ENCODE measurements around the gene CROCC2. TPM values are rescaled to one million over a fixed set of nuclear protein-coding genes. Genes with fewer than 3 reads are reported as not detected.

CROCC2 gene
- total RNA-seq, result under 1 TPM in 1 of 4 donors, not detected in 3; 0.07 TPM

DNA sequence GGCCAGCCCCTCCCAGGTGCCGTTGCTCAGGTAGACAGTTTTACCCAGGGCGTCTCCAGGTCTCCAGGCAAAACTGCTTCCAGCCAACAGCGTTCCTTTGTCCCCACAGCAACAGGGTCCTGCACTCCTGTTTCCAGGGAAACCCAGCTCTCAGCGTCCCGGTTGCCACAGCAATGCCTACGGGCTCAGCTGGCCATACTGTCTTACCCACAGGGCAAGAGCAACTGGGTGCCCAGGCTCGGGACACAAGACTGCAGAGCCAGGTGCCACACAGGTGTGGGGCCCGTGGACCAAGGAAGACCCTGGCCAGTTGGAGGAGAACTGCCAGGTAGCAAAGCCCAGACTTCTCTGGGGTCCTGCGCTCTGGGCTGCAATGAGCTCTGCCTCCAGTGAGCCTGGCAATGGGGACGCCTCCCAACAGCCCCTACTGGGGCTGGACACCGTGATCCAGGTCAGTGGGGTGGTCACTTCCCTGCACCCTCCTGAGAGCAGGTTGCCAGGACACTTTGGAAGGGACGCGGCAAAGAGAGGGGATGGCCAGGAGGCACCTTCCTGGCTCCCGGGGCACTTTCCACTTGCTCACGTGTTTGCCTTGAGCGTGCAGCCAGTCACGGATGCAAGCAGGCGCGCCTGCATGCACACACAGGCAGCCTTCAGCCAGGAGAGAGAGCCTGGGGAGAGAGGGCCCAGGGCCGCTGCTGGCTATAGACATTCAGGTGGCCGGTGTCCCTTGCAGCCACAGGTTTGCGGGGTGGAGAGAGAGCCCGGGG is at the start of gene CROCC2:
TSS of gene CROCC2 (plus strand) at position 196 of the 770 bp plus-strand sequence. CDS start at position 374, 178 bp downstream.
- Histone ChIP-seq H3K4me3 (no peak within 1 kb of the TSS), H3K27me3 (peaks cover 0 to 3% (median 0%) of the 10 kb centered on the region in 3 donors), H3K9me3 (no peaks in the 10 kb centered on the region), H3K27ac (no peak within 1 kb of the TSS), H3K36me3 (no peaks in the 10 kb centered on the region), H3K4me1 (no peaks in the 10 kb centered on the region)
- ATAC-seq, result no peak
- in situ Hi-C loops (cut with MboI; ENCODE audit: low sequenced_read_pairs in 4 of 4) (no loop called here), intact Hi-C loops (cut with DNase I; ENCODE audit: low total_unique reads) (no loop called here)
- no peak for DNase-seq
- TF ChIP-seq POLR2A (IDR thresholded peaks at IDR 0.05), result no peak

DNA sequence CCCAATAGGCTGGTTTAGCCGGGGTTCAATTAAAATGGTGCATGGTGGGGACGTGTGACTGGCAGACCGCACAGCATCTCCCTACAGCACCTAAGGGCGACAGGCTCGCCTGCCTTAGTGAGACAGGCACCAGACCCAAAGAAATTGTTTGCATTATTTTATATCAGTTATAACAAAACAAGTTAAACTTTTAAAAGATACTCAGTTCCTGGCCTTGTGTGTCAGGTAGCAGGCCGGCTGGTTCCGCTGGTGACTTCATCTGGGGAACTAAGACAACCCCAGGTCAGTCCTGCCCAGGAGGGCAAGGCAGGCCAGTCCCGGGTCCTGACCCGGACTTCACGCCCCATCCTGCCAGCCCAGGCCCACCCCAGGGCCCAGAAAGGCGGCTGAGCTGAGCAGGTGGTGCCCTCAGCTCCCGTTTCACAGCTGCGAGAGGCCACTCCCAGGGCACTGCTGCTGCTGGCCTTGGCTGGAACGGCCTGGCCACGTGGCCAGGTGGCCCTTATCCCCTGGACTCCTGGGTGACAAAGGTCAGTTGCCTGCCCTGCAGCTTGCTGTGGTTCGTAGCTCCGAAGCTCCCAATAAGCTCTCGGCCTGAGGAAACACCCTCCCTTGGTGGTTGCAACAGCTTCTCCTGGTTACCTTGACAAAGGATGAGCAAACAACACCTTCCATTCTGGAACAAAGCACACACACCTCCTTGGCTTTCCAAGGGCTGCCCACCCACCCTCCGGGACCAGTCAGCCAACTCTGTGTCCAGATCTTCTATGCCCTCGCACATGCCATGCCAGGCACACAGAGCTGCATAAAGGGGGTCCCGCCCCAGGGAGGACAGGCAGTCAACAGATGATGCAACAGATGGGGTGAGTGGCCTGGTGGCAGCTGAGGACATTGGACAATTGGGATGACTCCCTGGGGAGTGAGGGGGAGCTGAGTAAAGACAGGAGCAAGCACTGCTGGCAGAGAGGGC is 48.8 kb upstream of the CROCC2 start:
- H3K9me3 ChIP-seq, result no peaks in the 10 kb centered on the region
- no peaks in the 10 kb centered on the region for H3K4me1 ChIP-seq
- no peak overlapping the region for H3K4me3 ChIP-seq
- H3K36me3 ChIP-seq, result no peaks in the 10 kb centered on the region
- no peak for DNase-seq
- H3K27me3 ChIP-seq, result no peaks in the 10 kb centered on the region
- TF ChIP-seq POLR2A (IDR thresholded peaks at IDR 0.05), result no peak
- TF ChIP-seq, protein P1, sequence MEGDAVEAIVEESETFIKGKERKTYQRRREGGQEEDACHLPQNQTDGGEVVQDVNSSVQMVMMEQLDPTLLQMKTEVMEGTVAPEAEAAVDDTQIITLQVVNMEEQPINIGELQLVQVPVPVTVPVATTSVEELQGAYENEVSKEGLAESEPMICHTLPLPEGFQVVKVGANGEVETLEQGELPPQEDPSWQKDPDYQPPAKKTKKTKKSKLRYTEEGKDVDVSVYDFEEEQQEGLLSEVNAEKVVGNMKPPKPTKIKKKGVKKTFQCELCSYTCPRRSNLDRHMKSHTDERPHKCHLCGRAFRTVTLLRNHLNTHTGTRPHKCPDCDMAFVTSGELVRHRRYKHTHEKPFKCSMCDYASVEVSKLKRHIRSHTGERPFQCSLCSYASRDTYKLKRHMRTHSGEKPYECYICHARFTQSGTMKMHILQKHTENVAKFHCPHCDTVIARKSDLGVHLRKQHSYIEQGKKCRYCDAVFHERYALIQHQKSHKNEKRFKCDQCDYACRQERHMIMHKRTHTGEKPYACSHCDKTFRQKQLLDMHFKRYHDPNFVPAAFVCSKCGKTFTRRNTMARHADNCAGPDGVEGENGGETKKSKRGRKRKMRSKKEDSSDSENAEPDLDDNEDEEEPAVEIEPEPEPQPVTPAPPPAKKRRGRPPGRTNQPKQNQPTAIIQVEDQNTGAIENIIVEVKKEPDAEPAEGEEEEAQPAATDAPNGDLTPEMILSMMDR (IDR thresholded peaks at IDR 0.05 in 4 of 5, conservative IDR thresholded peaks at IDR 0.05 in 1 of 5), result no peak
- no peak for ATAC-seq
- in situ Hi-C loops (cut with MboI; ENCODE audit: low sequenced_read_pairs in 4 of 4) (no loop called here), intact Hi-C loops (cut with DNase I; ENCODE audit: low total_unique reads) (no loop called here)
- no peak overlapping the region for H3K27ac ChIP-seq

GRCh38 chr2:240858321-240858720 is 47.8 kb upstream of the CROCC2 start:
- intact Hi-C loops (cut with DNase I; ENCODE audit: low total_unique reads), result no loop called here
- Histone ChIP-seq H3K9me3 (no peaks in the 10 kb centered on the region), H3K27ac (no peak overlapping the region), H3K4me3 (no peak overlapping the region), H3K27me3 (no peaks in the 10 kb centered on the region), H3K36me3 (no peaks in the 10 kb centered on the region), H3K4me1 (no peaks in the 10 kb centered on the region)
- no peak for DNase-seq
- TF ChIP-seq POLR2A (IDR thresholded peaks at IDR 0.05), result no peak
- TF ChIP-seq, protein P1 (IDR thresholded peaks at IDR 0.05 in 4 of 5, conservative IDR thresholded peaks at IDR 0.05 in 1 of 5), result no peak
- no peak for ATAC-seq
- in situ Hi-C loops (cut with MboI; ENCODE audit: low sequenced_read_pairs in 4 of 4), result no loop called here

DNA sequence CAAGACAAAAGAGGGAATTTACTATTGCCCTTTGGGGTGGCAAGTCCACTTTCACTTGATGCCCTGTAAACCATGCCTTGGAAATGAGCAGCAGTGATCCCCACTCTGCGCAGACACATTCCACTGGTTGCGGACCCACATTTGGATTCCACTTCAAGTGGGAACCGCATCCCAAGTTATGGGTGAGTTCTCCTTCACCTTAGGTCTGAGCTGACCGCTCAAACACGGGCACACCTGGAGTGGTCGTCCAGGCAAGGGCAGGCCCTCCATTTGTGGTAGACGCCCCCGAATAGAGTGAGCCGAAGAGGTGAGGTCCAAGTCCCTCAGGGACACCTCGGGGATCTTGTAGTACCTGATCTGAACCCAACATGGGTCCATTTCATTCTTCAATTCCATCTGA is 47.3 kb upstream of the CROCC2 start:
- no peaks in the 10 kb centered on the region for H3K36me3 ChIP-seq
- H3K27me3 ChIP-seq, result no peaks in the 10 kb centered on the region
- TF ChIP-seq POLR2A (IDR thresholded peaks at IDR 0.05), result no peak
- TF ChIP-seq, protein P1 (IDR thresholded peaks at IDR 0.05 in 4 of 5, conservative IDR thresholded peaks at IDR 0.05 in 1 of 5), result no peak
- DNase-seq, result no peak
- no peaks in the 10 kb centered on the region for H3K4me1 ChIP-seq
- H3K4me3 ChIP-seq, result no peak overlapping the region
- intact Hi-C loops (cut with DNase I; ENCODE audit: low total_unique reads) (no loop called here), in situ Hi-C loops (cut with MboI; ENCODE audit: low sequenced_read_pairs in 4 of 4) (no loop called here)
- H3K9me3 ChIP-seq, result no peaks in the 10 kb centered on the region
- ATAC-seq, result no peak
- no peak overlapping the region for H3K27ac ChIP-seq

- TF ChIP-seq POLR2A (IDR thresholded peaks at IDR 0.05), result no peak
- TF ChIP-seq, protein P1 (IDR thresholded peaks at IDR 0.05 in 4 of 5, conservative IDR thresholded peaks at IDR 0.05 in 1 of 5), result no peak
- in situ Hi-C loops (cut with MboI; ENCODE audit: low sequenced_read_pairs in 4 of 4) (no loop called here), intact Hi-C loops (cut with DNase I; ENCODE audit: low total_unique reads) (no loop called here)
- ATAC-seq, result no peak
- Histone ChIP-seq H3K27ac (no peak overlapping the region), H3K4me1 (no peaks in the 10 kb centered on the region), H3K27me3 (no peaks in the 10 kb centered on the region), H3K9me3 (no peaks in the 10 kb centered on the region), H3K36me3 (no peaks in the 10 kb centered on the region), H3K4me3 (no peak overlapping the region)
- no peak for DNase-seq
These were observed 44.6 kb upstream of the CROCC2 start for GRCh38 chr2:240861547-240861946.
